ENCODE measurements around the gene IQGAP1.

IQGAP1 gene

GRCh38 chr15:90442423-90442822 is 54.4 kb downstream of the IQGAP1 start:
- no peak for TF ChIP-seq CTCF (IDR thresholded peaks at IDR 0.05; ENCODE audit: low read depth, low read length)
- H3K4me3 ChIP-seq (ENCODE audit: low read depth, low read length) = no peak overlapping the region

DNA sequence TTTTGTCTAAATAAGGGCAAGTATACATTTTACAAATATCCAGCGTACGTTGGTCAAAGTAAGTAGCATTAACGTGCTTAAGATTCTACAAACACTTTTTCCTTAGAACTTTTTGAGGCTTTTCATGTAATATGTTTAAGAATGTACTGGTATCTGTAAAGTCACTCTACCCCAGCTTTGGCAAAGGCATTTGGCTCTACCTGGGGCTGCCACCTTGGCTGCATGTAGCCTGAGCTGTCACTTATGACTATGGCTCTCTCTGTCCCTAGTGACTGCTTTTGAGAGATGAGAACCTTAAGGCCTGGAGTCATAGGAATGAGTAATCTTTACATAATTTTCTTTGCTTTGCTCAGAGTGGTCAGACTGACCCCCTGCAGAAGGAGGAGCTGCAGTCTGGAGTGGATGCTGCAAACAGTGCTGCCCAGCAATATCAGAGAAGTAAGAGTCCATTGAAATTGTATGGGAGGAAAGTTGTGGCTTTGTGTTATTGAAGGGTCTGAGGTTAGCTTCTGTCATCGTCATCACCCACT is 61.2 kb downstream of the IQGAP1 start:
- TF ChIP-seq CTCF (IDR thresholded peaks at IDR 0.05; ENCODE audit: low read depth, low read length) = no peak

DNA sequence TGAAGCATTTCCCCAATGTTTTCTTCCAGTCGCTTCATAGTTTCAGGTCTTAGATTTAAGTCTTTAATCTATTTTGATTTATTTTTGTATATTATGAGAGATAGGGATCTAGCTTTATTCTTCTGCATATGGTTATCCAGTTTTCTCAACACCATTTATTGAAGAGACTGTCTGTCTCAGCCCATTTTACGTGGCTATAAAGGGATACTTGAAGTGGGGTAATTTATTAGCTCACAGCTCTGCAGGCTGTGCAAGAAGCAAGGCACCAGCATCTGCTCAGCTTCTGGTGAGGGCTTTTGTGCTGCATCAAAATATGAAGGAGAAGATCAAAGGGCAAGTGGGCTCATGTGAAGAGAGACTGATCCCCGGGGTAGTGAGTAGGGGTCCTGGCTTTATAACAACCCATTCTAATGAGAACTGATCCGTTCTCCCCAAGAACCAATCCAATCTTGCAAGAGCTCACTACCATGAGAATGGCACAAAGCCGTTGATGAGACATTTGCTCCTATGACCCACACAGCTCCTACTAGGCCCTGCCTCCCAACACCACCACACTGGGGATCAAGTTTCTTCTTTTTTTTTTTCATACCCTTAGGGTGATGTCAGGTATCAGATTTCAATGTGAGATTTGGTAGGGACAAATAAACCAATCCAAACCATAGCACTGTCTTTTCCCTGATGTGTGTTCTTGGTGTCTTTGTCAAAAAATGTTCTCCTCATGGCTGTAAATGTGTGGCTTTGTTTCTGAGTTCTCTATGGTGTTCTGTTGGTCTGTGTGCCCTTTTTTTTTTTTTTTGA is 63.2 kb downstream of the IQGAP1 start:
- TF ChIP-seq CTCF (IDR thresholded peaks at IDR 0.05; ENCODE audit: low read depth, low read length) = no peak
- no peak overlapping the region for H3K4me3 ChIP-seq (ENCODE audit: low read depth, low read length)

More for the DNA sequence above, 61.2 kb downstream of the IQGAP1 start:
- H3K4me3 ChIP-seq (ENCODE audit: low read depth, low read length) = no peak overlapping the region

- TF ChIP-seq CTCF (IDR thresholded peaks at IDR 0.05; ENCODE audit: low read depth, low read length) = no peak
- H3K4me3 ChIP-seq (ENCODE audit: low read depth, low read length) = no peak overlapping the region
Measured at GRCh38 chr15:90456236-90456635, 68.2 kb downstream of the IQGAP1 start.

GRCh38 chr15:90458061-90458460 is 70.0 kb downstream of the IQGAP1 start:
- H3K4me3 ChIP-seq (ENCODE audit: low read depth, low read length) = no peak overlapping the region
- TF ChIP-seq CTCF (IDR thresholded peaks at IDR 0.05; ENCODE audit: low read depth, low read length) = no peak

GRCh38 chr15:90459368-90459767 is 71.3 kb downstream of the IQGAP1 start:
- no peak overlapping the region for H3K4me3 ChIP-seq (ENCODE audit: low read depth, low read length)
- no peak for TF ChIP-seq CTCF (IDR thresholded peaks at IDR 0.05; ENCODE audit: low read depth, low read length)

DNA sequence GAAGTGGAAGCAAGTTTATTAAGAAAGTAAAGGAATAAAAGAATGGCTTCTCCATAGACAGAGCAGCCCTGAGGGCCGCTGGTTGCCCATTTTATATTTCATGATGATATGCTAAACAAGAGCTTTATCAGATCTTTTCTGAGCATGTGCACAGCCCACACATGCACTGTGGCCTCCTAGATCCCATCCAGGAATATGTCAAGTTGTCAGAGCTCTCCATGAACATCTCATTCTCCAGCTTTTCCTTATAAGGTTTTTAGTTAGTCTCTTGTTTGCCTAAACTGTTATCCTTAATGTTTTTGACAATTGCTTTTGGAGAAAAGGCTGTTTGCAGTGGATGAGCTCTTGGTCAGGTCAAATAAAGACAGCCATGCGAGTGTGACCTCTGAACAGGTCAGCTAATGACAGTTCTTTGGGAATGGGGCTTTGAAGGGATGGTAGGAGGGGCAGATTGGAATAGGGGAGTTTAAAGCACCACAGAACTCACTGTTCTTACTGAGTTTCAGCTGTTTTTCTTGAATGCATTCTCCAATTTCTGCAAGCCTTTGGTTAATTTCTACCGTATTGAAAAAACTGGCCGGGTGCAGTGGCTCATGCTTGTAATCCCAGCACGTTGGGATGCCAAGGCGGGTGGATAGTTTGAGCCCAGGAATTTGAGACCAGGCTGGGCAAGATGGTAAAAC is 72.2 kb downstream of the IQGAP1 start:
- no peak for TF ChIP-seq CTCF (IDR thresholded peaks at IDR 0.05; ENCODE audit: low read depth, low read length)

More for the DNA sequence above, 72.2 kb downstream of the IQGAP1 start:
- H3K4me3 ChIP-seq (ENCODE audit: low read depth, low read length) = no peak overlapping the region
